Kidney capillary endothelial cell (primary cell): ENCODE data around the gene CSTF1.
A peak's percentile ranks its signal among the peaks of the same experiment; 100 is the strongest.
"Not testable (repeated sequence)": the region's sequence is repeated elsewhere in the genome, so short reads cannot be mapped to it uniquely, and the experiment has no call there.

Experiments
- DNase-seq: peaks from one replicate; pipeline ENCODE4 v3.0.0-alpha.2; 2018; ENCODE audit warnings: low spot score

Gene CSTF1

GRCh38 chr20:56409521-56409920 lies 17.1 kb downstream of the CSTF1 start:
- no peak for DNase-seq

GRCh38 chr20:56409956-56410355 lies 17.5 kb downstream of the CSTF1 start:
- no peak for DNase-seq

GRCh38 chr20:56411287-56411686 lies 18.8 kb downstream of the CSTF1 start:
- DNase-seq = not testable (repeated sequence)

GRCh38 chr20:56411759-56412472 lies 19.5 kb downstream of the CSTF1 start, which contains the start of gene CASS4:
Gene CASS4, plus strand, starts transcription at chr20:56412260. Its CDS starts 199 bp downstream, at chr20:56412459.
- no peak for DNase-seq

GRCh38 chr20:56412473-56412790 lies 20.0 kb downstream of the CSTF1 start:
- DNase-seq = no peak

GRCh38 chr20:56412949-56413348 lies 20.5 kb downstream of the CSTF1 start:
- no peak for DNase-seq

GRCh38 chr20:56414842-56415765 lies 22.7 kb downstream of the CSTF1 start:
- no peak for DNase-seq

- DNase-seq = no peak
Measured at GRCh38 chr20:56417402-56417801, 25.0 kb downstream of the CSTF1 start.

- no peak for DNase-seq
Measured at GRCh38 chr20:56417911-56418310, 25.5 kb downstream of the CSTF1 start.

- no peak for DNase-seq
Measured at GRCh38 chr20:56418385-56418861, 26.0 kb downstream of the CSTF1 start.

GRCh38 chr20:56420028-56420427 lies 27.6 kb downstream of the CSTF1 start:
- DNase-seq = no peak

- no peak for DNase-seq
Measured at GRCh38 chr20:56420940-56421688, 28.7 kb downstream of the CSTF1 start.

- DNase-seq = peak; percentile 73
Measured at GRCh38 chr20:56422076-56422823, 29.8 kb downstream of the CSTF1 start.

GRCh38 chr20:56422824-56423189 lies 30.4 kb downstream of the CSTF1 start:
- DNase-seq = no peak

- DNase-seq = no peak
Measured at GRCh38 chr20:56423211-56423610, 30.8 kb downstream of the CSTF1 start.

GRCh38 chr20:56423886-56424285 lies 31.4 kb downstream of the CSTF1 start:
- no peak for DNase-seq

GRCh38 chr20:56424931-56425330 lies 32.5 kb downstream of the CSTF1 start:
- no peak for DNase-seq

- DNase-seq = no peak
Measured at GRCh38 chr20:56426026-56426425, 33.6 kb downstream of the CSTF1 start.

- DNase-seq = no peak
Measured at GRCh38 chr20:56426926-56427325, 34.5 kb downstream of the CSTF1 start.

- no peak for DNase-seq
Measured at GRCh38 chr20:56427797-56428196, 35.4 kb downstream of the CSTF1 start.

GRCh38 chr20:56428410-56428809 lies 36.0 kb downstream of the CSTF1 start:
- DNase-seq = no peak

- DNase-seq = no peak
Measured at GRCh38 chr20:56428881-56429280, 36.4 kb downstream of the CSTF1 start.
